Ishikawa (cell line): Measurements from ENCODE around the gene THSD1.

Source experiments
- CEBPB ChIP-seq: IDR thresholded peaks from 2 replicates; pipeline ENCODE4 v1.6.1; 2012
- CREB1 ChIP-seq: IDR thresholded peaks from 2 replicates; pipeline ENCODE4 v1.6.1; 2012; ENCODE audit warnings: low read depth
- EGR1 ChIP-seq: IDR thresholded peaks from 2 replicates; pipeline ENCODE4 v1.6.1; 2012
- EP300 ChIP-seq: IDR thresholded peaks from 2 replicates; pipeline ENCODE4 v1.6.1; 2012; ENCODE audit warnings: borderline replicate concordance
- FOXM1 ChIP-seq: IDR thresholded peaks from 2 replicates; pipeline ENCODE4 v1.6.1; 2012; ENCODE audit warnings: low read depth, borderline replicate concordance
- MAX ChIP-seq: IDR thresholded peaks from 2 replicates; pipeline ENCODE4 v1.6.1; 2012
- NFIC ChIP-seq: IDR thresholded peaks from 2 replicates; pipeline ENCODE4 v1.6.1; 2012
- RAD21 ChIP-seq: IDR thresholded peaks from 2 replicates; pipeline ENCODE4 v1.6.1; 2012; ENCODE audit warnings: low read depth
- REST ChIP-seq: IDR thresholded peaks from 2 replicates; pipeline ENCODE4 v1.6.1; 2012; ENCODE audit warnings: low read depth, mild to moderate bottlenecking
- TAF1 ChIP-seq: IDR thresholded peaks from 2 replicates; pipeline ENCODE4 v1.6.1; 2012; ENCODE audit warnings: low read depth, mild to moderate bottlenecking
- TCF12 ChIP-seq: IDR thresholded peaks from 2 replicates; pipeline ENCODE4 v1.6.1; 2012; ENCODE audit warnings: low read depth
- TEAD4 ChIP-seq: IDR thresholded peaks from 2 replicates; pipeline ENCODE4 v1.6.1; 2012
- USF1 ChIP-seq: IDR thresholded peaks from 2 replicates; pipeline ENCODE4 v1.6.1; 2012
- YY1 ChIP-seq: IDR thresholded peaks from 2 replicates; pipeline ENCODE4 v1.6.1; 2012; ENCODE audit warnings: low read depth
- ZBTB7A ChIP-seq: IDR thresholded peaks from 2 replicates; pipeline ENCODE4 v1.6.1; 2012; ENCODE audit warnings: low read depth

THSD1 gene

GRCh38 chr13:52449331-52450011 is 43.5 kb upstream of the THSD1 start:
- TF ChIP-seq TAF1 (0 out of 2 replicates have a peak, but pooled peaks have one; percentile 3), REST (no peak)

GRCh38 chr13:52447815-52448552 is 42.0 kb upstream of the THSD1 start:
- TF ChIP-seq MAX (no peak), YY1 (no peak), TCF12 (no peak), RAD21 (no peak), CREB1 (no peak), TEAD4 (no peak), EP300 (no peak), USF1 (no peak), EGR1 (no peak), FOXM1 (no peak)

GRCh38 chr13:52447354-52447753 is 41.4 kb upstream of the THSD1 start:
- TF ChIP-seq USF1 (no peak), NFIC (no peak), RAD21 (no peak), REST (no peak), EGR1 (no peak), FOXM1 (no peak), ZBTB7A (no peak), TAF1 (no peak), TCF12 (no peak), CREB1 (no peak), CEBPB (no peak), EP300 (no peak), YY1 (no peak)

- no peak for TF ChIP-seq TEAD4
- no peak for TF ChIP-seq RAD21
- no peak for TF ChIP-seq EGR1
- TF ChIP-seq YY1, result no peak
- no peak for TF ChIP-seq REST
- no peak for TF ChIP-seq FOXM1
- TF ChIP-seq MAX, result no peak
- TF ChIP-seq TAF1, result no peak
- no peak for TF ChIP-seq ZBTB7A
- no peak for TF ChIP-seq TCF12
- TF ChIP-seq EP300, result no peak
- no peak for TF ChIP-seq USF1
Measured at GRCh38 chr13:52446265-52446664, 40.3 kb upstream of the THSD1 start.
